Immature natural killer cell (primary cell): ENCODE results near the gene CLHC1. TPM values are rescaled to one million over a fixed set of nuclear protein-coding genes. Genes with fewer than 3 reads are reported as not detected.
"Not testable (repeated sequence)": the region's sequence is repeated elsewhere in the genome, so short reads cannot be mapped to it uniquely, and the experiment has no call there.

ENCODE experiments used
- DNase-seq, 3 donors: peaks; one replicate each; pipeline ENCODE4 v3.0.0; 2022; ENCODE audit warnings: mixed read lengths in 1 of 3
- H3K27ac Mint-ChIP-seq, 6 donors: one replicate each; pipeline ENCODE4 v1.8.0; 2020; ENCODE audit warnings: mixed read lengths in 6 of 6, mild to moderate bottlenecking in 5 of 6, inconsistent platforms in 4 of 6, moderate library complexity in 3 of 6
- H3K27me3 Mint-ChIP-seq, 3 donors: one replicate each; pipeline ENCODE4 v1.8.0; 2020 to 2021; ENCODE audit warnings: low read depth in 3 of 3, mild to moderate bottlenecking in 3 of 3, mixed read lengths in 3 of 3, moderate library complexity in 3 of 3, inconsistent platforms in 1 of 3
- H3K36me3 Mint-ChIP-seq, 3 donors: one replicate each; pipeline ENCODE4 v1.8.0; 2020; ENCODE audit warnings: mixed read lengths in 3 of 3, inconsistent platforms in 2 of 3, mild to moderate bottlenecking in 2 of 3
- H3K4me1 Mint-ChIP-seq, 2 donors: one replicate each; pipeline ENCODE4 v1.8.0; 2020; ENCODE audit warnings: inconsistent platforms in 2 of 2, mild to moderate bottlenecking in 2 of 2, mixed read lengths in 2 of 2, moderate library complexity in 1 of 2
- H3K4me3 Mint-ChIP-seq, 5 donors: one replicate each; pipeline ENCODE4 v1.8.0; 2020; ENCODE audit warnings: mild to moderate bottlenecking in 5 of 5, mixed read lengths in 5 of 5, inconsistent platforms in 3 of 5, moderate library complexity in 3 of 5
- H3K9me3 Mint-ChIP-seq, 6 donors: one replicate each; pipeline ENCODE4 v1.8.0; 2020; ENCODE audit warnings: mild to moderate bottlenecking in 6 of 6, mixed read lengths in 6 of 6, inconsistent platforms in 4 of 6, moderate library complexity in 3 of 6
- polyA plus RNA-seq, 3 donors: library from polyadenylated mRNA; unstranded; fragments of 300-500 nt; fragmentation: Illumina TruSeq; gene quantifications; one replicate each; pipeline ENCODE4 v1.2.3, GENCODE V29; 2021

CLHC1 gene
- polyA plus RNA-seq, 3 donors from 2014 or later, result 2.0 to 2.9 TPM; not detected in 1

- DNase-seq, result no peak
- no peak overlapping the region for H3K4me3 Mint-ChIP-seq
- peaks cover 0 to 2% (median 1%) of the 10 kb centered on the region in 3 donors for H3K27me3 Mint-ChIP-seq
- peak overlapping the region in 1 of 6 donors; percentile 23 for H3K27ac Mint-ChIP-seq
- H3K4me1 Mint-ChIP-seq, result no peaks in the 10 kb centered on the region
- no peaks in the 10 kb centered on the region for H3K9me3 Mint-ChIP-seq
- H3K36me3 Mint-ChIP-seq, result no peaks in the 10 kb centered on the region
Observed at GRCh38 chr2:55151733-55152433, 80.2 kb downstream of the CLHC1 start.

- no peaks in the 10 kb centered on the region for H3K4me1 Mint-ChIP-seq
- H3K27me3 Mint-ChIP-seq, result peaks cover 1 to 2% (median 2%) of the 10 kb centered on the region in 3 donors
- H3K36me3 Mint-ChIP-seq, result no peaks in the 10 kb centered on the region
- no peak overlapping the region for H3K4me3 Mint-ChIP-seq
- DNase-seq, result no peak
- no peaks in the 10 kb centered on the region for H3K9me3 Mint-ChIP-seq
- no peak overlapping the region for H3K27ac Mint-ChIP-seq
Observed at GRCh38 chr2:55150834-55151233, 81.3 kb downstream of the CLHC1 start.

GRCh38 chr2:55148269-55148668 lies 83.8 kb downstream of the CLHC1 start:
- Mint-ChIP-seq H3K4me1 (no peaks in the 10 kb centered on the region), H3K9me3 (no peaks in the 10 kb centered on the region), H3K27me3 (peaks cover 0 to 7% (median 1%) of the 10 kb centered on the region in 3 donors), H3K36me3 (peaks cover 0 to 6% (median 0%) of the 10 kb centered on the region in 3 donors), H3K4me3 (no peak overlapping the region), H3K27ac (no peak overlapping the region)
- DNase-seq, result no peak

- Mint-ChIP-seq H3K9me3 (peaks cover 0 to 2% (median 0%) of the 10 kb centered on the region in 6 donors), H3K27ac (no peak overlapping the region), H3K36me3 (peaks cover 0 to 6% (median 0%) of the 10 kb centered on the region in 3 donors), H3K4me1 (no peaks in the 10 kb centered on the region), H3K4me3 (no peak overlapping the region), H3K27me3 (peaks cover 0 to 7% (median 3%) of the 10 kb centered on the region in 3 donors)
- no peak for DNase-seq
Observed at GRCh38 chr2:55147531-55147930, 84.6 kb downstream of the CLHC1 start.

GRCh38 chr2:55147041-55147440 lies 85.1 kb downstream of the CLHC1 start:
- peaks cover 0 to 6% (median 0%) of the 10 kb centered on the region in 3 donors for H3K36me3 Mint-ChIP-seq
- peaks cover 0 to 2% (median 0%) of the 10 kb centered on the region in 6 donors for H3K9me3 Mint-ChIP-seq
- H3K4me3 Mint-ChIP-seq, result no peak overlapping the region
- peaks cover 0 to 7% (median 3%) of the 10 kb centered on the region in 3 donors for H3K27me3 Mint-ChIP-seq
- no peaks in the 10 kb centered on the region for H3K4me1 Mint-ChIP-seq
- DNase-seq, result no peak
- no peak overlapping the region for H3K27ac Mint-ChIP-seq

- no peak for DNase-seq
- Mint-ChIP-seq H3K9me3 (peaks cover 0 to 2% (median 0%) of the 10 kb centered on the region in 6 donors), H3K4me1 (no peaks in the 10 kb centered on the region), H3K36me3 (peaks cover 0 to 6% (median 0%) of the 10 kb centered on the region in 3 donors), H3K27me3 (peaks cover 0 to 7% (median 3%) of the 10 kb centered on the region in 3 donors), H3K27ac (no peak overlapping the region), H3K4me3 (no peak overlapping the region)
Observed at GRCh38 chr2:55146263-55146662, 85.8 kb downstream of the CLHC1 start.

GRCh38 chr2:55144922-55145820 lies 86.9 kb downstream of the CLHC1 start:
- Mint-ChIP-seq H3K4me1 (no peaks in the 10 kb centered on the region), H3K36me3 (peaks cover 0 to 6% (median 0%) of the 10 kb centered on the region in 3 donors), H3K27ac (no peak overlapping the region), H3K9me3 (peaks cover 0 to 2% (median 0%) of the 10 kb centered on the region in 6 donors), H3K27me3 (peaks cover 0 to 7% (median 5%) of the 10 kb centered on the region in 3 donors), H3K4me3 (no peak overlapping the region)
- DNase-seq, result no peak

- H3K27me3 Mint-ChIP-seq, DNase-seq, H3K9me3 Mint-ChIP-seq, H3K4me1 Mint-ChIP-seq, H3K27ac Mint-ChIP-seq, H3K4me3 Mint-ChIP-seq, H3K36me3 Mint-ChIP-seq: not testable (repeated sequence)
Observed at GRCh38 chr2:55143706-55144105, 88.4 kb downstream of the CLHC1 start.

GRCh38 chr2:55142518-55142917 lies 89.6 kb downstream of the CLHC1 start:
- Mint-ChIP-seq H3K27me3 (peaks cover 0 to 7% (median 4%) of the 10 kb centered on the region in 3 donors), H3K4me3 (no peak overlapping the region), H3K36me3 (peaks cover 0 to 6% (median 0%) of the 10 kb centered on the region in 3 donors), H3K27ac (no peak overlapping the region), H3K4me1 (no peaks in the 10 kb centered on the region), H3K9me3 (peaks cover 0 to 2% (median 0%) of the 10 kb centered on the region in 6 donors)
- DNase-seq, result no peak

GRCh38 chr2:55141572-55142413 lies 90.3 kb downstream of the CLHC1 start:
- DNase-seq, result no peak
- peak overlapping the region in 1 of 6 donors; percentile 30 for H3K27ac Mint-ChIP-seq
- peaks cover 0 to 6% (median 0%) of the 10 kb centered on the region in 3 donors for H3K36me3 Mint-ChIP-seq
- H3K27me3 Mint-ChIP-seq, result peaks cover 0 to 7% (median 4%) of the 10 kb centered on the region in 3 donors
- H3K9me3 Mint-ChIP-seq, result peaks cover 0 to 2% (median 0%) of the 10 kb centered on the region in 6 donors
- no peaks in the 10 kb centered on the region for H3K4me1 Mint-ChIP-seq
- H3K4me3 Mint-ChIP-seq, result no peak overlapping the region

GRCh38 chr2:55140316-55141219 lies 91.5 kb downstream of the CLHC1 start:
- Mint-ChIP-seq H3K27me3 (peaks cover 0 to 5% (median 4%) of the 10 kb centered on the region in 3 donors), H3K9me3 (peaks cover 0 to 2% (median 0%) of the 10 kb centered on the region in 6 donors), H3K27ac (peak overlapping the region in 1 of 6 donors; percentile 8), H3K4me3 (no peak overlapping the region), H3K36me3 (peaks cover 0 to 6% (median 0%) of the 10 kb centered on the region in 3 donors), H3K4me1 (no peaks in the 10 kb centered on the region)
- no peak for DNase-seq

GRCh38 chr2:55139305-55139704 lies 92.8 kb downstream of the CLHC1 start:
- H3K4me1 Mint-ChIP-seq, result peaks cover 6 to 7% of the 10 kb centered on the region in 2 donors
- no peak for DNase-seq
- peaks cover 0 to 6% (median 0%) of the 10 kb centered on the region in 3 donors for H3K36me3 Mint-ChIP-seq
- H3K27ac Mint-ChIP-seq, result no peak overlapping the region
- H3K9me3 Mint-ChIP-seq, result peaks cover 0 to 2% (median 0%) of the 10 kb centered on the region in 6 donors
- peaks cover 0 to 4% (median 0%) of the 10 kb centered on the region in 3 donors for H3K27me3 Mint-ChIP-seq
- no peak overlapping the region for H3K4me3 Mint-ChIP-seq
